Measurements from ENCODE around the gene GALNT13.

DNA sequence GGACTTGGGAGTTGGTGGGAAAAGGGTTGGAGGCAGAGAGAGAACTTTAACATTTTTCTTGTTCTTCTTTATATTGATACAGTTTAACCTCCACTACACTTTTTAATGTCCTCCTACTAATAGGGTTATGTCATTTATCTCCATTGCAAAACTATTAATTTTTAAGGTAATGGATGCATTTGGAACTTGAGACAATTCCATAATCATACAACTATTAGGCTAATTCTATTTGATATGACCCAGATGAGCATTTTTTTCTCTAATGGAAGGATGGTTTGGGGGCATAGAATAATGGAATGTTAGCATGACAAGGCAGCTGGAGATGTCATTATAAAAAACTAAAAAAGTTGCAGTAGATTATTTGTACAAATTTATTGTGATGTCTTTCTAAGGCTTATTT lies 587.6 kb downstream of the GALNT13 start:
- TF ChIP-seq, protein P1, sequence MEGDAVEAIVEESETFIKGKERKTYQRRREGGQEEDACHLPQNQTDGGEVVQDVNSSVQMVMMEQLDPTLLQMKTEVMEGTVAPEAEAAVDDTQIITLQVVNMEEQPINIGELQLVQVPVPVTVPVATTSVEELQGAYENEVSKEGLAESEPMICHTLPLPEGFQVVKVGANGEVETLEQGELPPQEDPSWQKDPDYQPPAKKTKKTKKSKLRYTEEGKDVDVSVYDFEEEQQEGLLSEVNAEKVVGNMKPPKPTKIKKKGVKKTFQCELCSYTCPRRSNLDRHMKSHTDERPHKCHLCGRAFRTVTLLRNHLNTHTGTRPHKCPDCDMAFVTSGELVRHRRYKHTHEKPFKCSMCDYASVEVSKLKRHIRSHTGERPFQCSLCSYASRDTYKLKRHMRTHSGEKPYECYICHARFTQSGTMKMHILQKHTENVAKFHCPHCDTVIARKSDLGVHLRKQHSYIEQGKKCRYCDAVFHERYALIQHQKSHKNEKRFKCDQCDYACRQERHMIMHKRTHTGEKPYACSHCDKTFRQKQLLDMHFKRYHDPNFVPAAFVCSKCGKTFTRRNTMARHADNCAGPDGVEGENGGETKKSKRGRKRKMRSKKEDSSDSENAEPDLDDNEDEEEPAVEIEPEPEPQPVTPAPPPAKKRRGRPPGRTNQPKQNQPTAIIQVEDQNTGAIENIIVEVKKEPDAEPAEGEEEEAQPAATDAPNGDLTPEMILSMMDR (IDR thresholded peaks at IDR 0.05): no peak
- no peak for TF ChIP-seq EZH2 (IDR thresholded peaks at IDR 0.05; ENCODE audit: borderline replicate concordance, insufficient read depth, low read depth, low read length, poor library complexity, severe bottlenecking)
